Measurements from ENCODE around the gene SLC25A46.

The SLC25A46 gene

GRCh38 chr5:110752953-110753352 lies 14.1 kb downstream of the SLC25A46 start:
- no peak overlapping the region for H3K4me3 ChIP-seq (IDR thresholded peaks at IDR 0.05; ENCODE audit: insufficient read depth, low read depth, low read length)
- H3K4me2 ChIP-seq: peak overlapping the region; percentile 98
- H3K79me2 ChIP-seq (ENCODE audit: insufficient read depth, low read depth): peaks cover 12% of the 10 kb centered on the region; the same call in 1 of the 2 replicates
- H3K4me1 ChIP-seq (ENCODE audit: low read depth, poor library complexity, severe bottlenecking): peaks cover 89% of the 10 kb centered on the region
- H2AFZ ChIP-seq (ENCODE audit: low read depth): peak overlapping the region; percentile 27; the same call in 1 of the 2 replicates
- peak overlapping the region; percentile 99 for H3K27ac ChIP-seq
- no peaks in the 10 kb centered on the region for H4K20me1 ChIP-seq (ENCODE audit: insufficient read depth)
- no peak for TF ChIP-seq CTCF (conservative IDR thresholded peaks at IDR 0.05; ENCODE audit: low read depth, low read length)
- H3K36me3 ChIP-seq (ENCODE audit: insufficient read depth): no peaks in the 10 kb centered on the region; the same call in 1 of the 2 replicates
- H3K27me3 ChIP-seq (ENCODE audit: insufficient read depth, low read depth): no peaks in the 10 kb centered on the region
- H3K9ac ChIP-seq: peak overlapping the region; percentile 74

GRCh38 chr5:110753600-110753999 lies 14.8 kb downstream of the SLC25A46 start:
- H3K36me3 ChIP-seq (ENCODE audit: insufficient read depth): no peaks in the 10 kb centered on the region; the same call in 1 of the 2 replicates
- H3K4me3 ChIP-seq (IDR thresholded peaks at IDR 0.05; ENCODE audit: insufficient read depth, low read depth, low read length): no peak overlapping the region
- H3K4me1 ChIP-seq (ENCODE audit: low read depth, poor library complexity, severe bottlenecking): peaks cover 87% of the 10 kb centered on the region
- peak overlapping the region; percentile 99 for H3K27ac ChIP-seq
- peak overlapping the region; percentile 98 for H3K4me2 ChIP-seq
- peaks cover 12% of the 10 kb centered on the region; the same call in 1 of the 2 replicates for H3K79me2 ChIP-seq (ENCODE audit: insufficient read depth, low read depth)
- no peak overlapping the region for H2AFZ ChIP-seq (ENCODE audit: low read depth)
- no peaks in the 10 kb centered on the region for H4K20me1 ChIP-seq (ENCODE audit: insufficient read depth)
- TF ChIP-seq CTCF (conservative IDR thresholded peaks at IDR 0.05; ENCODE audit: low read depth, low read length): no peak
- H3K27me3 ChIP-seq (ENCODE audit: insufficient read depth, low read depth): no peaks in the 10 kb centered on the region
- peak overlapping the region; percentile 74 for H3K9ac ChIP-seq

GRCh38 chr5:110754181-110754580 lies 15.4 kb downstream of the SLC25A46 start:
- TF ChIP-seq CTCF (conservative IDR thresholded peaks at IDR 0.05; ENCODE audit: low read depth, low read length): no peak
- Histone ChIP-seq H2AFZ (ENCODE audit: low read depth) (no peak overlapping the region), H3K9ac (0 out of 2 replicates have a peak overlapping the region, but pooled peaks have one; percentile 2), H3K36me3 (ENCODE audit: insufficient read depth) (no peaks in the 10 kb centered on the region; the same call in 1 of the 2 replicates), H4K20me1 (ENCODE audit: insufficient read depth) (no peaks in the 10 kb centered on the region), H3K79me2 (ENCODE audit: insufficient read depth, low read depth) (peaks cover 12% of the 10 kb centered on the region; the same call in 1 of the 2 replicates), H3K4me2 (peak overlapping the region; percentile 98), H3K4me1 (ENCODE audit: low read depth, poor library complexity, severe bottlenecking) (peaks cover 81% of the 10 kb centered on the region), H3K27me3 (ENCODE audit: insufficient read depth, low read depth) (no peaks in the 10 kb centered on the region), H3K4me3 (IDR thresholded peaks at IDR 0.05; ENCODE audit: insufficient read depth, low read depth, low read length) (no peak overlapping the region), H3K27ac (peak overlapping the region; percentile 99)

GRCh38 chr5:110757118-110757729 lies 18.4 kb downstream of the SLC25A46 start:
- Histone ChIP-seq H3K27ac (no peak overlapping the region), H3K4me1 (ENCODE audit: low read depth, poor library complexity, severe bottlenecking) (peaks cover 52% of the 10 kb centered on the region), H3K79me2 (ENCODE audit: insufficient read depth, low read depth) (peaks cover 12% of the 10 kb centered on the region; the same call in 1 of the 2 replicates), H3K4me3 (IDR thresholded peaks at IDR 0.05; ENCODE audit: insufficient read depth, low read depth, low read length) (no peak overlapping the region), H3K27me3 (ENCODE audit: insufficient read depth, low read depth) (no peaks in the 10 kb centered on the region), H3K4me2 (no peak overlapping the region), H2AFZ (ENCODE audit: low read depth) (no peak overlapping the region), H3K9ac (no peak overlapping the region), H4K20me1 (ENCODE audit: insufficient read depth) (no peaks in the 10 kb centered on the region), H3K36me3 (ENCODE audit: insufficient read depth) (no peaks in the 10 kb centered on the region; the same call in 1 of the 2 replicates)
- peak; percentile 73 for TF ChIP-seq CTCF (conservative IDR thresholded peaks at IDR 0.05; ENCODE audit: low read depth, low read length)

Data from KMS-11 (cell line).